ENCODE results near the gene ZMAT3. TPM values are rescaled to one million over a fixed set of nuclear protein-coding genes. Genes with fewer than 3 reads are reported as not detected.

The ZMAT3 gene
- total RNA-seq, 4 donors from 2014 or later, result 8.3 to 11.7 (median 10.0) TPM

DNA sequence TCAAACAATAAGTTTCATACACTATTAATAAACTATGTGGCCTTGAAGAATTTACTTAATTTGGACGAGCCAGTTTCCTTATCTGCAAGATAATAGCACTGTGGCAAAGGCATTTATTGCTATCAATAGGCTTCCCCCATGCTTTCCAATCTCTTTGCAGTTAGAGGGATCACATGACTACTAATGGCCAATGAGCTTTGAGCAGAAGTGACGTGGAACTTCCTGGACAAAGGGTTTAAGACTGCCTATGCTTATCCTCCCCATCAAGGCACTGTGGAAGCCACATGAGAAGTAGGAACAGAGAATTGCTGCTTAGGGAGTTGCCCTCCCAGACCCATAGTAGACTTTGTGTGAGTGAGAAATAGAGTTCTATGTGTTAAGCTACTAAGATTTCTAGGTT, 16.7 kb upstream of the ZMAT3 start:
- H3K4me3 ChIP-seq, result no peak overlapping the region
- H3K36me3 ChIP-seq, result no peaks in the 10 kb centered on the region
- H3K27me3 ChIP-seq, result no peaks in the 10 kb centered on the region
- H3K4me1 ChIP-seq, result no peaks in the 10 kb centered on the region
- no peak for DNase-seq
- no peaks in the 10 kb centered on the region for H3K9me3 ChIP-seq
- H3K27ac ChIP-seq, result no peak overlapping the region
- TF ChIP-seq, protein P1, sequence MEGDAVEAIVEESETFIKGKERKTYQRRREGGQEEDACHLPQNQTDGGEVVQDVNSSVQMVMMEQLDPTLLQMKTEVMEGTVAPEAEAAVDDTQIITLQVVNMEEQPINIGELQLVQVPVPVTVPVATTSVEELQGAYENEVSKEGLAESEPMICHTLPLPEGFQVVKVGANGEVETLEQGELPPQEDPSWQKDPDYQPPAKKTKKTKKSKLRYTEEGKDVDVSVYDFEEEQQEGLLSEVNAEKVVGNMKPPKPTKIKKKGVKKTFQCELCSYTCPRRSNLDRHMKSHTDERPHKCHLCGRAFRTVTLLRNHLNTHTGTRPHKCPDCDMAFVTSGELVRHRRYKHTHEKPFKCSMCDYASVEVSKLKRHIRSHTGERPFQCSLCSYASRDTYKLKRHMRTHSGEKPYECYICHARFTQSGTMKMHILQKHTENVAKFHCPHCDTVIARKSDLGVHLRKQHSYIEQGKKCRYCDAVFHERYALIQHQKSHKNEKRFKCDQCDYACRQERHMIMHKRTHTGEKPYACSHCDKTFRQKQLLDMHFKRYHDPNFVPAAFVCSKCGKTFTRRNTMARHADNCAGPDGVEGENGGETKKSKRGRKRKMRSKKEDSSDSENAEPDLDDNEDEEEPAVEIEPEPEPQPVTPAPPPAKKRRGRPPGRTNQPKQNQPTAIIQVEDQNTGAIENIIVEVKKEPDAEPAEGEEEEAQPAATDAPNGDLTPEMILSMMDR (IDR thresholded peaks at IDR 0.05), result no peak
- no peak for TF ChIP-seq POLR2A (IDR thresholded peaks at IDR 0.05)

DNA sequence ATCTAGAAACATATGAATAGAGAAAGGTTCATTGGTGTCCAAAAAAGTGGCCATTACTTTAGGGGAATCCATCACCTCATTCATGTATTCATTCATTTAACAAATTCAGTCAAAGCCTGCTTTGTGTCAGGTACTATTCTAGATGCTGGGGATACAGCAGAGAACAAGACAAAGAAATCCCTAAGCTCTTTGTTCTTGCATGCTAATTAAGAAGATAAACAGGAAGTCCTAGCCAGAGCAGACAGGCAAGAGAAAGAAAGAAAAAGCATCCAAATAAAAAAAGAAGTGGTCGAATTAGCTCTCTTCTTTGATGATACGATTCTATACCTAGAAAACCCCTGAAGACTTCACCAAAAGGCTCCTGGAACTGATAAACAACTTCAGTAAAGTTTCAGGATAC, 12.4 kb upstream of the ZMAT3 start:
- TF ChIP-seq POLR2A (IDR thresholded peaks at IDR 0.05), result no peak
- TF ChIP-seq, protein P1 (IDR thresholded peaks at IDR 0.05), result no peak
- no peaks in the 10 kb centered on the region for H3K4me1 ChIP-seq
- no peaks in the 10 kb centered on the region for H3K9me3 ChIP-seq
- no peak overlapping the region for H3K27ac ChIP-seq
- no peaks in the 10 kb centered on the region for H3K27me3 ChIP-seq
- H3K36me3 ChIP-seq, result no peaks in the 10 kb centered on the region
- H3K4me3 ChIP-seq, result no peak overlapping the region
- no peak for DNase-seq

DNA sequence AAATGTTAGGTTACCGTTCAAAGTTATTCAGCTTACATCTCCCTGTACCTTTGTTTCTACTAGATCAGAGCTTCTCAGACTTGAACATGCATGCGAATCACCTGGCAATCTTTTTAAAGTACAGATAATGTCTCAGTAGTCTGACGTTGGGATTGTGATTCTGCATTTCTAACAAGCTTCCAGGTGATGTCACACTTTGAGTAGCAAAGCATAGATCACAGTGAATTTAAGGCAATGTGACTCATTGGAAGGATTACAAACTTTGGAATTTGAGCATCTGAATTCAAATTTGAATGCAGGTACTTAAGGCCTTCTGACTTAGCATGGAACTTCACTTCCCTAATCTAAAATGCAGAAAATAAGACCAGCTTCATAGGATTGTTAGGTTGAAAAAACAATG, 10.8 kb upstream of the ZMAT3 start:
- Histone ChIP-seq H3K4me1 (no peaks in the 10 kb centered on the region), H3K27me3 (no peaks in the 10 kb centered on the region), H3K4me3 (no peak overlapping the region), H3K36me3 (no peaks in the 10 kb centered on the region), H3K27ac (no peak overlapping the region), H3K9me3 (no peaks in the 10 kb centered on the region)
- no peak for DNase-seq
- no peak for TF ChIP-seq POLR2A (IDR thresholded peaks at IDR 0.05)
- TF ChIP-seq, protein P1 (IDR thresholded peaks at IDR 0.05), result no peak

DNA sequence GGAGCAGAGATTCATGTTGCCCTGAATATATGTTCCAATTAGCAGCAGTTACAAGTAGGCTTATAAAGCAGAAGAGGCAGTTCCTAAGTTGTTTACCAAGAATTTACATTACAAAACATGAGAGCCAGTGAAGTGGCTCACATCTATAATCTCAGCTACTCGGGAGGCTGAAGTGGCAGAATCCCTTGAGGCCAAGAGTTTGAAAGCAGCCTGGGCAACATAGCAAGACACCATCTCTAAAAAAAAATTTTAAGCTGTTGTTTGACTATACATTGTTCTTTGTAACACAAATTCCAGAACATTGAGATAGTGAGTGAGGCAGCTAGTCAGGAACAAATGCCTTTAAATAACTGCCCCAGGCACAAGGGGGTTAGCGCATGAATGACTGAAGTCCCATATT, 10.3 kb upstream of the ZMAT3 start:
- DNase-seq, result no peak
- H3K4me1 ChIP-seq, result no peaks in the 10 kb centered on the region
- H3K27ac ChIP-seq, result no peak overlapping the region
- TF ChIP-seq POLR2A (IDR thresholded peaks at IDR 0.05), result no peak
- TF ChIP-seq, protein P1 (IDR thresholded peaks at IDR 0.05), result no peak
- H3K27me3 ChIP-seq, result no peaks in the 10 kb centered on the region
- H3K36me3 ChIP-seq, result no peaks in the 10 kb centered on the region
- no peak overlapping the region for H3K4me3 ChIP-seq
- H3K9me3 ChIP-seq, result no peaks in the 10 kb centered on the region

DNA sequence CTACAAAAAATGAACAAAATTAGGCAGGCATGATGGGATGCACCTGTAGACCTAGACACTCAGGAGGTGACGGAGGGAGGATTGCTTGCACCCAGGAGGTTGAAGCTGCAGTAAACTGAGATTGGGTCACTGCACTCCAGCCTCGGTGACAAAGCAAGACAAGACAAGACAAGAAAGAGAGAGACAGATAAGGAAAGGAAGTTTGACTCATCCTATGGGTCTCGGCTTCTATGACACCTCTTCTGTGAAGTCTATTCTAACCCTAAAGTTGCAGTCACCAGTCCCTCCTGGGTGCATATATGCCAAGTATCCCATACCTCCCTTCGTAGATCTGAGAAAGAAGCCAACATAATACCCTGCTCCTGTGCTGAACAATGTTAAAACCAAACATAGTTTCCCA, 7.9 kb upstream of the ZMAT3 start:
- H3K27ac ChIP-seq, result no peak overlapping the region
- no peaks in the 10 kb centered on the region for H3K9me3 ChIP-seq
- H3K4me3 ChIP-seq, result no peak overlapping the region
- no peaks in the 10 kb centered on the region for H3K27me3 ChIP-seq
- no peaks in the 10 kb centered on the region for H3K36me3 ChIP-seq
- TF ChIP-seq, protein P1 (IDR thresholded peaks at IDR 0.05), result no peak
- no peak for TF ChIP-seq POLR2A (IDR thresholded peaks at IDR 0.05)
- H3K4me1 ChIP-seq, result no peaks in the 10 kb centered on the region
- no peak for DNase-seq

All from Peyer's patch (tissue), 4 donors.